HEK293T (cell line): ENCODE data around the gene GBE1.

Experiments
- ARNT ChIP-seq: fragments of 450-650 bp; IDR thresholded peaks from 2 replicates; pipeline ENCODE4 v1.6.1; 2017; ENCODE audit warnings: mild to moderate bottlenecking
- BHLHE40 ChIP-seq: fragments of 450-650 bp; IDR thresholded peaks from 2 replicates; pipeline ENCODE4 v1.6.1; 2016; ENCODE audit warnings: mild to moderate bottlenecking, moderate library complexity, borderline replicate concordance
- ELF4 ChIP-seq: fragments of 450-650 bp; IDR thresholded peaks from 2 replicates; pipeline ENCODE4 v1.6.1; 2017; ENCODE audit warnings: antibody characterized with exemption
- FOXA1 ChIP-seq: fragments of 450-650 bp; IDR thresholded peaks from 2 replicates; pipeline ENCODE4 v1.6.1; 2016; ENCODE audit warnings: mild to moderate bottlenecking
- FOXK2 ChIP-seq: fragments of 450-650 bp; IDR thresholded peaks from 2 replicates; pipeline ENCODE4 v1.6.1; 2016; ENCODE audit warnings: mild to moderate bottlenecking
- FOXM1 ChIP-seq: fragments of 450-650 bp; IDR thresholded peaks from 2 replicates; pipeline ENCODE4 v1.6.1; 2017; ENCODE audit warnings: mild to moderate bottlenecking, borderline replicate concordance
- HDGF ChIP-seq: fragments of 450-650 bp; IDR thresholded peaks from 2 replicates; pipeline ENCODE4 v1.6.1; 2017; ENCODE audit warnings: antibody characterized with exemption, borderline replicate concordance
- L3MBTL2 ChIP-seq: fragments of 450-650 bp; conservative IDR thresholded peaks from 2 replicates; pipeline ENCODE4 v1.6.1; 2016; ENCODE audit warnings: mild to moderate bottlenecking
- LEF1 ChIP-seq: fragments of 450-650 bp; IDR thresholded peaks from 2 replicates; pipeline ENCODE4 v1.6.1; 2017; ENCODE audit warnings: mild to moderate bottlenecking, borderline replicate concordance
- NFRKB ChIP-seq: fragments of 450-650 bp; IDR thresholded peaks from 2 replicates; pipeline ENCODE4 v1.6.1; 2016; ENCODE audit warnings: mild to moderate bottlenecking, moderate library complexity
- PKNOX1 ChIP-seq: fragments of 450-650 bp; IDR thresholded peaks from 2 replicates; pipeline ENCODE4 v1.6.1; 2016
- SP1 ChIP-seq: fragments of 450-650 bp; IDR thresholded peaks from 2 replicates; pipeline ENCODE4 v1.6.1; 2017
- ZNF384 ChIP-seq: fragments of 450-650 bp; IDR thresholded peaks from 2 replicates; pipeline ENCODE4 v1.6.1; 2016

- no peak for TF ChIP-seq ZNF384
- TF ChIP-seq FOXK2 = no peak
- TF ChIP-seq SP1 = no peak
- TF ChIP-seq BHLHE40 = no peak
- no peak for TF ChIP-seq LEF1
- TF ChIP-seq HDGF = no peak
- no peak for TF ChIP-seq NFRKB
- TF ChIP-seq FOXM1 = no peak
- no peak for TF ChIP-seq FOXA1
- TF ChIP-seq L3MBTL2 = no peak
- no peak for TF ChIP-seq ARNT
- no peak for TF ChIP-seq ELF4
- TF ChIP-seq PKNOX1 = no peak
Observed at GRCh38 chr3:81789691-81790090, 28.2 kb upstream of the GBE1 start.
